Tibial nerve (tissue), 4 donors: ENCODE measurements around the gene EPSTI1. TPM values are rescaled to one million over a fixed set of nuclear protein-coding genes. Genes with fewer than 3 reads are reported as not detected.

Experiments used
- DNase-seq, 2 donors: peaks; one replicate each; pipeline ENCODE4 v3.0.0-alpha.2; 2019; ENCODE audit warnings: low spot score in 2 of 2
- H3K27ac ChIP-seq, 4 donors: fragments of 200-600 bp; sonication (generic) in 3 of 4; one replicate each; pipeline ENCODE4 v1.5.1; 2017 to 2019; ENCODE audit warnings: mild to moderate bottlenecking in 1 of 4
- H3K27me3 ChIP-seq, 2 donors: fragments of 200-600 bp; sonication (generic) in 1 of 2; one replicate each; pipeline versions ENCODE4 v1.5.1 to v1.6.0; 2017 to 2019
- H3K36me3 ChIP-seq, 3 donors: fragments of 200-600 bp; sonication (generic); one replicate each; pipeline ENCODE4 v1.5.1; 2018 to 2019
- H3K4me1 ChIP-seq, 4 donors: fragments of 200-600 bp; sonication (generic) in 3 of 4; one replicate each; pipeline ENCODE4 v1.5.1; 2017 to 2019
- H3K4me3 ChIP-seq, 4 donors: fragments of 200-600 bp; sonication (generic) in 3 of 4; one replicate each; pipeline ENCODE4 v1.5.1; 2017 to 2019; ENCODE audit warnings: mild to moderate bottlenecking in 1 of 4, moderate library complexity in 1 of 4
- H3K9me3 ChIP-seq, 4 donors: fragments of 200-600 bp; sonication (generic) in 3 of 4; one replicate each; pipeline ENCODE4 v1.5.1; 2017 to 2019
- CTCF ChIP-seq, 5 experiments: fragments of 200-600 bp in 3 of 5; fragments of 450-650 bp in 2 of 5; sonication (generic) in 3 of 5; IDR thresholded peaks; one replicate each; pipeline ENCODE4 v1.5.1; 2016 to 2019; ENCODE audit warnings: antibody characterized with exemption in 5 of 5, mild to moderate bottlenecking in 3 of 5, moderate library complexity in 2 of 5
- EP300 ChIP-seq, 2 donors: sonication (generic); formaldehyde crosslinking; IDR thresholded peaks; one replicate each; pipeline ENCODE4 v1.6.1; 2017; ENCODE audit warnings: antibody characterized with exemption in 2 of 2, mild to moderate bottlenecking in 1 of 2
- POLR2A ChIP-seq, 2 donors: fragments of 450-650 bp; IDR thresholded peaks; one replicate each; pipeline ENCODE4 v1.6.1; 2017; ENCODE audit warnings: antibody characterized with exemption in 2 of 2, mild to moderate bottlenecking in 2 of 2, moderate library complexity in 2 of 2
- WGBS, 2 donors: methylation state at CpG; one replicate each; pipeline ENCODE4 v1.1.5; 2018; 5-methylcytosine and 5-hydroxymethylcytosine counted together
- total RNA-seq, 4 donors: library from RNA; depleted of rRNA; stranded (reverse); fragments of >200 nt; gene quantifications; one replicate each; pipeline ENCODE4 v1.1.0, GENCODE V29; 2016

Gene EPSTI1
- total RNA-seq, 4 donors from 2014 or later = 1.4 to 16.8 (median 3.3) TPM

- TF ChIP-seq CTCF (IDR thresholded peaks at IDR 0.05) (no peak), EP300 (IDR thresholded peaks at IDR 0.05) (no peak), POLR2A (IDR thresholded peaks at IDR 0.05) (no peak)
- WGBS, 2 donors = 90 to 93% methylated on average over 2 of the region's 2 CpGs
- Histone ChIP-seq H3K4me3 (no peak overlapping the region), H3K27ac (no peak overlapping the region), H3K27me3 (no peaks in the 10 kb centered on the region), H3K9me3 (no peaks in the 10 kb centered on the region), H3K4me1 (no peaks in the 10 kb centered on the region), H3K36me3 (peaks cover 0 to 38% (median 0%) of the 10 kb centered on the region in 3 donors)
- no peak for DNase-seq
Measured at GRCh38 chr13:42959615-42960014, 32.4 kb downstream of the EPSTI1 start.

GRCh38 chr13:42957881-42958280 lies 34.2 kb downstream of the EPSTI1 start:
- H3K27me3 ChIP-seq = no peaks in the 10 kb centered on the region
- no peak overlapping the region for H3K27ac ChIP-seq
- H3K36me3 ChIP-seq = peaks cover 0 to 49% (median 0%) of the 10 kb centered on the region in 3 donors
- WGBS, 2 donors = 91 to 94% methylated on average over 2 of the region's 2 CpGs
- H3K9me3 ChIP-seq = no peaks in the 10 kb centered on the region
- no peak overlapping the region for H3K4me3 ChIP-seq
- no peaks in the 10 kb centered on the region for H3K4me1 ChIP-seq
- no peak for DNase-seq
- no peak for TF ChIP-seq POLR2A (IDR thresholded peaks at IDR 0.05)
- TF ChIP-seq EP300 (IDR thresholded peaks at IDR 0.05) = no peak
- no peak for TF ChIP-seq CTCF (IDR thresholded peaks at IDR 0.05)

GRCh38 chr13:42950181-42950580 lies 41.9 kb downstream of the EPSTI1 start:
- WGBS, 2 donors = 67% methylated on average over 4 of the region's 4 CpGs

GRCh38 chr13:42947925-42948324 lies 44.1 kb downstream of the EPSTI1 start:
- Histone ChIP-seq H3K4me3 (no peak overlapping the region), H3K27me3 (no peaks in the 10 kb centered on the region), H3K27ac (no peak overlapping the region), H3K36me3 (peaks cover 0 to 22% (median 0%) of the 10 kb centered on the region in 3 donors), H3K9me3 (no peaks in the 10 kb centered on the region), H3K4me1 (no peaks in the 10 kb centered on the region)
- TF ChIP-seq POLR2A (IDR thresholded peaks at IDR 0.05) (no peak), CTCF (IDR thresholded peaks at IDR 0.05) (no peak), EP300 (IDR thresholded peaks at IDR 0.05) (no peak)
- DNase-seq = no peak
- 92 to 94% methylated on average over 9 to 11 of the region's 11 CpGs for WGBS, 2 donors

More at GRCh38 chr13:42950181-42950580, 41.9 kb downstream of the EPSTI1 start:
- Histone ChIP-seq H3K4me1 (no peaks in the 10 kb centered on the region), H3K27me3 (no peaks in the 10 kb centered on the region), H3K4me3 (no peak overlapping the region), H3K9me3 (no peaks in the 10 kb centered on the region), H3K27ac (no peak overlapping the region), H3K36me3 (peaks cover 0 to 34% (median 0%) of the 10 kb centered on the region in 3 donors)
- no peak for TF ChIP-seq EP300 (IDR thresholded peaks at IDR 0.05)
- TF ChIP-seq CTCF (IDR thresholded peaks at IDR 0.05) = no peak
- no peak for TF ChIP-seq POLR2A (IDR thresholded peaks at IDR 0.05)
- DNase-seq = no peak

GRCh38 chr13:42946927-42947326 lies 45.1 kb downstream of the EPSTI1 start:
- Histone ChIP-seq H3K9me3 (no peaks in the 10 kb centered on the region), H3K36me3 (peaks cover 0 to 12% (median 0%) of the 10 kb centered on the region in 3 donors), H3K27ac (no peak overlapping the region), H3K4me1 (no peaks in the 10 kb centered on the region), H3K4me3 (no peak overlapping the region), H3K27me3 (no peaks in the 10 kb centered on the region)
- no peak for DNase-seq
- no peak for TF ChIP-seq POLR2A (IDR thresholded peaks at IDR 0.05)
- TF ChIP-seq CTCF (IDR thresholded peaks at IDR 0.05) = no peak
- no peak for TF ChIP-seq EP300 (IDR thresholded peaks at IDR 0.05)
- 45 to 46% methylated on average over 1 of the region's 1 CpG for WGBS, 2 donors
